NAMALWA (cell line): ENCODE results near the gene TBCCD1.
A peak's percentile ranks its signal among the peaks of the same experiment; 100 is the strongest.
"Not testable (repeated sequence)": the region's sequence is repeated elsewhere in the genome, so short reads cannot be mapped to it uniquely, and the experiment has no call there.

Experiments used
- DNase-seq: peaks from one replicate; pipeline ENCODE4 v3.0.0-alpha.2; 2015; ENCODE audit warnings: low spot score

The TBCCD1 gene

DNA sequence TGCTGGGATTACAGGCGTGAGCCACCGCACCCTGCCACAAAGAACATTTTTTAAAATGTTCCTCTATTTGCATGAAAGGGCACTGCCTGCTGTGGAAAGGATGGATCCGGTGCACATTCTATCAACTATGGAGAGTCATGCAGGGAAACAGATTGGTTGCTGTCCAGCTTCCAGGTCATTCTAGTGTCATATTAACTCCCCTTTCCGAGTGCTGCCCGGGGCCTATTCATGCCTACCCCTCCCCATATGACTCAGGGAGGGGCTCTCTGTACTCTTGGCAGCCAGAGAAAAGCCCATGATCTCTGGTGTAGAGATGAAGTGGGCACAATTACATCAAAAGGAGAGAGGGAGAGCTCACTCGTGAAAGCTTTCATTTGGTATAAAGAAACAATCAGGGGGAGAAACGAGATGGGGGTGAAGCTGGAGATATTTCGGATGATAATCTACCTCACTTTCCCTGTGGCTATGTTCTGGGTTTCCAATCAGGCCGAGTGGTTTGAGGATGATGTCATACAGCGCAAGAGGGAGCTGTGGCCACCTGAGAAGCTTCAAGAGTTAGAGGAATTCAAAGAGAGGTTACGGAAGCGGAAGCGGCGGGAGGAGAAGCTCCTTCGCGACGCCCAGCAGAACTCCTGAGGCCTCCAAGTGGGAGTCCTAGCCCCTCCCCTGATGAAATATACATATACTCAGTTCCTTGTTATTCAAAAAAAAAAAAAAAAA, 29.6 kb upstream of the TBCCD1 start:
- DNase-seq, result no peak

DNA sequence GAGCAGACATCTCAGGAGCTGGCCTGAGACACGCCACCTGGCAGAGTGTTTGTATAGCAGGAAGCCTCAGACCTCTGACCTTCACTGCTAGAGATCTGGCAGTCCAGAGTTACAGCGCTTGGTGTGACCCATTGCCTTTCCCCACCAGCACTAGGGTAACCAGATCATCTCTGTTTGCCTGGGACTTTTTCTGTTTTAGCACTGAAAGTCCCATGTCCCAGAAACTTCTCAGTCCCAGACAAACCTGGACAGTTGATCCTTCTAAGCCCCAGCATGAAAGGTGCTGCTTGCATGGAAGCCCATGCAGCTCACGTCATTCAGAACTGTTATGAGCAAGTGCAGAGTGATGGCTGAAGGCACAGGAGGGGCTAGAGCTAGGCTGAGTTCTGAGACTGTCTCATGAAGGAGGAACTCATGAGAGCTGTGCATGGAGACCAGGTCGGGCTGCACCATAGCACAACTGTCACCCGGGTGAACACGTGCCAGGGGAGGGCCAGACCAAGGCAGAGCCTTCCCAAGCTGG, 27.5 kb upstream of the TBCCD1 start:
- no peak for DNase-seq

DNA sequence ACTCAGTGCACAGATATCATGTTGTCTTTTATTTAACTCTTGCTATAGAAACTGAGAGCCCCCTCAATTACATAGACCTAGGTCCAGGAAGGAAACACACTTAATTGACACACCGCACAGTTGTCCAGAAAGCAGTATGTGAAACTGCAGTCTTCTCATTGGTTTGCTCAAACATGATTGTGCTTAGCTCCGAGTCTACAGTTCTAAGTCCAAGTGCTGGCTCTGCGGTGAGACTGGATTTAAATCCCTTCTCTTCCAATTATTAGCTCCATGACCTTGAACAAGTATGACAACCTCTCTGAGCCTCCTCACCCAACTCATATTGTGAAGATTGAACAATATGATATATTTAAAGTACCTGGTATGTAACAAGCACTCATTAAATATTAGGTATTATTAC, 26.7 kb upstream of the TBCCD1 start:
- DNase-seq, result no peak

DNA sequence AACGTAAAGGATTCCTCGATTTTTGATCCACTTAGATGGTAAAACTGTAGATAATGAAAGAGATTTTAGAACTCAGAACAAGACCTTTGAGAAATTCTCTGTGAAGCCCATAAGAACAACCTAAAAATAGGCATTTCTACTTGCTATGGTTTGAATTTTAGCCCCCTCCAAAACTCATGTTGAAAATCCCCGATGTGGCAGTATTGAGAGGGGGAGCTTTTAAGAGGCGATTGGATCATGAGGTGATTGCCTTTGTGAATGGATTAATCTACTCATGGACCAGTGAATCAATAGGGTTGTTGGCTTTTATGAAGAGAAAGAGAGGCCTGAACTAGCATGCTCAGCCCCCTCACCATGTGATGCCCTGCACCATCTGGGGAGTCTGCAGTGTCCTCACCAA, 25.5 kb upstream of the TBCCD1 start:
- DNase-seq, result no peak

DNA sequence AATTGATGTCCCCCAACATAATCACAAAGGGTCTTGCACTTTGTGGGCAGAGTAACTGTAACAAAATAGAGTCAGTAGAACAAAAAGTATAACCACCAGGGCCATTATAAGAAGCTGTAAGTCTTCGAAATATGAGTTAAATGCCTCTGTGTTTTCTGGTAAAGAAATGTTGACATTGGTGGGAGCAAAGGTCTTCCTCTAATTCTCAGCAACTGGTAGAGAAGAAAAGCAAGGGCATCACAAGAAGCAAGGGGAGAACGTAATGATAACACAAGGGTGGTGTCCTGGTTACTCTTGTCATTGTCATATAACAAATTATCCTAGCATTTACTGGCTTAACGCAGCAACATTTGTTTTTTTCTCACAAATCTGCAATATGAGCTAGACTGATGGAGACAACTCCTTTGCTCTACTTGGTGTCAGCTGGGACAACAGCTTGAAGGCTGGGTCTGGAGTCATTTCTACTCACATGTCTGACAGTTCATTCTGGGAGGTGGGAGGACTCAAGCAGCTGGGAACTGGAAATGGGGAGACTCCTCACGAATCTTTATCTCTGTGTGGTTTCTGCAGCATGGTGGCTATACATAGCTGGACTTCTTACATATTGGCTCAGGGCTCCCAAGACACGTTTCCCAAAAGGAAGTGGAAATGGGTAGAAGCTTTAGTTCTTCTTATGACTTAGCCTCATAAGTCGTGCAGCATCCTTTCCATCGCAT, 23.6 kb upstream of the TBCCD1 start:
- DNase-seq, result no peak

DNA sequence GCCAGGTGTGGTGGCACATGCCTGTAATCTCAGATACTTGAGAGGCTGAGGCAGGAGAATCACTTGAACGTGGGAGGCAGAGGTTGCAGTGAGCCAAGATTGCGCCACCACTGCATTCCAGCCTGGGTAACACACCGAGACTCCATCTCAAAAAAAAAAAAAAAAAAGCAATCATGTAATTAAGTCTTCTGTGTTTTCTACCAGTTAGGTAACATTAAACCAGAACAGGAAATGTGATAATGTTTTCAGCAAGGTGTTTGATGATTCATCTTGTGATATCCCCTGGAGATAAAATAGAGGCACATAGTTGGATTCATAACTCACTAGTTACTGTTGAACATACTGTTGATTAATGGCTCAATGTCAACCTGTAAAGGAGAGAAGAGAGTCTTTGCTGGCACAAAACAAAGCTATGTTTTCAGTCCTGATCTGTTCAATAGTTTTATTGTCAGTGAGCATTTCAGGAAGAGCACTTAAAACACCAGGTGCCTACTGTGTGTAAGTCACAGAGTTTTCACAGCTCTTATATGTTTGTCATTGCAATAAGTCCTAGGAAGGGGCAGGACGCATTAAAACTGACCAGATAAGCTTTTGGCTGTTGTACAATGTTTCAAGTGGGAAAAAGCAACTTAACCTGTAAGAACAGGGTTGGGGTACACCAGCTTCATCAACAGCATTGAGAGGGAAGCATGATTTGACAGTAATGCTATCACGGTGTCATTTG, 22.9 kb upstream of the TBCCD1 start:
- no peak for DNase-seq

DNA sequence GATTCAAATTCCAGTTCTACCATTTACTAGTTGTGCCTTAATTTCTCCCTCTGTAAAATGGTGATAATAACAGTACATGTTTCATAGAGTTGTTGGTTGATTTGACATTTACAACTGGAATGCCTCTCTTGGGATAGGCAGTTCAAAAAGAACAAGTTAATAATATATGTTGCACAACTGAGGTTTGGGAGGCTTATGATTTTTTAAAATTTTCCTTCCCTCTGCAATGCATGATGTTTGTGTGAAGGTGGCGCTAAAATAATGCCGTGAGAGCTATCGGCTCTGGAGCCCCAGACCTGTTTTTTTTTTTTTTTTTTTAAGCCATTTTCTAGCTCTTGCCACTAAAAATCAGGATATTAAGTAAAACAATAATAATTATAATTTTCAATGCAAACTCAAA, 22.0 kb upstream of the TBCCD1 start:
- DNase-seq, result peak; percentile 49

DNA sequence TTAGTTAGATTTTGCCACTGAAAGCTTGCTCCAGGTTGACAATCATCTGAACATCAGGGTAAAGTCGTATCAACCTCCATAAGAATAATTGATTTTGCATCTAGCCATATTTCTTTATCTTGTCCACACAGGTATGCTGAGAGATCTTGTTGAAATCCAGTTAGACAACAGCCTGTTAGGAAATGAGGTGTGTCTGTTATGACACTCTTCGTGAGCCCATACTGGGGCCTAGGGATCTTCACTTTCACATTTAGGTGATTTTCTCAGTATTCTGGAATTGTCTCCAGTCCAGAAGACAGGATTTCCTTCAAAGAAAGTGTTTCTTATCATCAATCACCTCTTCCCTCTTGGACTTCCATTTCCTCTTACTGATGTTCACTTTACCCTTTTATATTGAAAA, 21.5 kb upstream of the TBCCD1 start:
- DNase-seq, result no peak

DNA sequence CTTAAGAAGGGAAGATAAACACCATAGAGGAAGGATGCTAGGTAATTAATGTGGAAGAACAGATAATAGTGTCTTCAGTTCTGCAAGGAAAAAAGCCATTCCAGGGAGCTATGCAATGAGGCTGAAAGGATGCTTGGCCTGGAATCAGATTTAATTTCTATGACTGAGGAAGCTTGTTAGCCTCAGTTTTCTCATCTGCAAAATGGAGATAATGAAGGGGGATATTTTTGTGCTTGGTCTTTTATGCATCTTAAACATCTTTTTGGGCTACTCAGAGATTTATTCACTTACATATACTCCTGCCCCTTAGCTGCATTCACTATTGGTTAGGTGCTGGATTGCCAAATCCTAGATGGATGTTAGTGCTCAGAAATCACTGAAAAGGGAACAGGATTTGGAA, 20.0 kb upstream of the TBCCD1 start:
- no peak for DNase-seq

DNA sequence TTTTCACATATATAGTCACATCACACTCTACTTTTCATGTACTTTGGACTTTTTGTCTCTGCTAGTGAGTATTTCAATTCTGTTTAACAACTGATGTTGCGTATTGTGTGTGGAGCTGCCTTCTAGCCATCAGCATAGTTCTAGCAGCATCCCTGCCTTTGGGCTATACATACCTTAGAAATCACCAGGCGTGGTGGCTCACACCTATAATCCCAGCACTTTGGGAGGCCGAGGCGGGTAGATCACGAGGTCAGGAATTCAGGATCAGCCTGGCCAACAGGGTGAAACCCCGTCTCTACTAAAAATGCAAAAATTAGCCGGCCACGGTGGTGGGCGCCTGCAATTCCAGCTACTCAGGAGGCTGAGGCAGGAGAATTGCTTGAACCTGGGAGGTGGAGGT, 19.1 kb upstream of the TBCCD1 start:
- DNase-seq, result not testable (repeated sequence)

DNA sequence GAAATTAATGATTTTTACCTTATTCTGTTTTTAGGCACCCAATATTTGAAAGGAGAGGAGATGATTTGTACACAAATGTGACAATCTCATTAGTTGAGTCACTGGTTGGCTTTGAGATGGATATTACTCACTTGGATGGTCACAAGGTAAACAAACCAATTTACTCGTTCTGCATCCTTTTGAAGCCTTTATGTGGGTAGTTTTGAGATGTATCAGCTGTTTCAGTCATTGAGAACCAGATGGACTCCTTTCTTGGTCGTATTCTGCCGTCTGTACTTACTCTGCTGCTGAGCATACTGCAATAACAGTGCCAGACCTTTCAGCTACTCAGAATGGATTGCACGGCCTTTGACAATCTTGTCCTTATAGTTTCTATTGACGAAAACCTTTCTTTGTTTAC, 16.7 kb upstream of the TBCCD1 start:
- DNase-seq, result no peak

DNA sequence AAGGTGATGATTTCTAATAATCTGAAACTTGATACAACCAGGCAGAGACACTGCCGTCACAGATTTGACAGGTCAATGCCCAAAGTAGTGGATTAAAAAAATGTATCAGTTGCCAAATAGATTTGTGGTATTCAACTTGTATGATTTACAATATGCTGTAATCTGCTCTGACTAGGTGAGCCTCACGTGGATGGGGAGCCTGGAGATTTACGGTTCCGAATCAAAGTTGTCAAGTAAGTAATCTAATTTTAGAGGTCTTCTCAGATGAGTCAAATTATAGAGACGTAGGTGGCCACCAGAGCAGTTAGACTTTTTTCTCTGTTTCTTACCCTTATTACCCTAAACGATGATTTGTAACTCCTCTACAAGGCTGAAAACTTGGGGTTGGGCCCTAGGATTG, 15.4 kb upstream of the TBCCD1 start:
- DNase-seq, result no peak

DNA sequence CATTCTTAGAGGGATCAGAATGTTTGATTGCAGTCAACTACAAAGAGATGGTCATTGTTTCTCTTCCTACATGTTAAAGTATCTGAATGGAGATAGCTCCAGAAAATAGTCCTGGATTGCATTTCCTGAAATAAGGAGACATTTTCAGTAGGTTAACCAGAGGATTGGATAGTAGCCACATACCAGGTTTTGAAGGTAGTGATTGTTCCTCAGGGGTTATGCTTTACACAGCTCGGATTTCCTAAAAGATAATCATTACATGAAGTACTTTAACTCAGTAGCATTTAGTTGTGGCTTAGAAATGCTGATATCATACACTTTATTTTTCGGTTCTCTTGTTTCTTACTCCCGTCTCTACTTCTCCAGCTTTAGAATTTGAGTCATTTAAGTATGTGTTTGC, 13.6 kb upstream of the TBCCD1 start:
- no peak for DNase-seq

DNA sequence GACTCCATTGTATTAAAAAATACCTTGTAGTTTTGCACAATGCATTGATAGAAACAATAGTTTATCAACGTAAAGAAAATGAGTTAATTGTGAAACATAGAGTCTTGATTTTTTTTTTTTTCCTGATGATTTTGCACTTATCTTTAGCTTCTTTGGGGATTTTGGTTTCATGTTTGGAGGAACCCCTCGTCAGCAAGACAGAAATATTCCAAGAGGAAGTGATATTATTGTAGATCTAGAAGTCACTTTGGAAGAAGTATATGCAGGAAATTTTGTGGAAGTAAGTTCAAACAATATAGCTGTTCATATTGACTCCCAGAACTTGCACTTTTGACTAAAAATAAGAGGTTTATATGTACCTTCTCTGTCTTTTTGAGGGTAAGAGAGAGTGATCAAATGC, 10.4 kb upstream of the TBCCD1 start:
- DNase-seq, result no peak

DNA sequence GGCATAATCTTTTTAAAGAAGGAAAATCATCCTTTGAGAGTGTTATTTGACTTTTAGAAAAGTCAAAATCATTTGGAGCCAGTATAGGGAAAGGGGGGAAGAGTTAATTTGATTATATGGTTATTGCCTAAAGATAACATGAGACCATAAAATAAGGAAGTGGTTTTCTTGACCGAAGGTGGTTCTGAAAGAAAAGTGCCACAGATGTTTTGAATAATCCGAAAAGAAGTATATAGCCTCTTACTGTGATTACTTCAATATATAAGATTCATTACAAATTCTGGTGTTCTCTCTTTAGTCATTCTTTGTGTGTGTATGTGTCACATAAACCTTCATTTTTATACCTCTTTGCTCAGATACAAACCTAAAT, 4.5 kb upstream of the TBCCD1 start:
- DNase-seq, result peak; percentile 47

DNA sequence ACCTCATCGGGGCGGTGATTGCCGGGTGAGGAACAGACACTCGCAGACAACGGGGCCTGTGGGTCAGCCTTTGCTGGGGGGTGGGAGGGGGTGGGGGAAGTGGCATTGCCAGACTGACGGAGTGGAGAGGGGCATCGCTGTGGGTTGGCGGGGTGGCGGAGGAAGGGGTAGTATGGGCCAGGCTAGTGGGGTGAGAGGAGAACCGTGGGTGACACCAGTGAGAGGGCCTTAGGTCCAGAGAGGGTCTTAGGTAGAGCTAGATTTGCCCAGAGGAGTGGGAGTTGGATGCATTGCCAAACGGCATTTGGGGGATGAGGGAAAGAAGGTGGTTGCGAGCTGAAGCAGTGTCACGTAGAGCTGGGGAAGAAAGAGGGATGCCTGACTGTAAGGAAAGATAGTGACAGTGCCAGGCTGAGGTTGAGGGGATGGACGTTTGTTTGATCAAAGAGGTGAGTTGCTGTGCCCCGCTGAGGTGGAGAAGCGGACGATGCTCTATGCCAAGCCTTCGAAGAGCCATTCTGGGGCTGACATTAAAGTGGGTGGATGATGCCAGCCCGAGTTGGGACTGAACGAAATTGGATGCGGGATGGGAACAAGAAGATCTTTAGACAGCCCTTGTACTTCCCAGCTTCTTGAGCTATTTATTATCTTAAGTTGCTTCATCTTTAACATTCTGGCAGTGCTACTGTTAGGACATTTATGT, 4.0 kb upstream of the TBCCD1 start:
- DNase-seq, result peak; percentile 22

DNA sequence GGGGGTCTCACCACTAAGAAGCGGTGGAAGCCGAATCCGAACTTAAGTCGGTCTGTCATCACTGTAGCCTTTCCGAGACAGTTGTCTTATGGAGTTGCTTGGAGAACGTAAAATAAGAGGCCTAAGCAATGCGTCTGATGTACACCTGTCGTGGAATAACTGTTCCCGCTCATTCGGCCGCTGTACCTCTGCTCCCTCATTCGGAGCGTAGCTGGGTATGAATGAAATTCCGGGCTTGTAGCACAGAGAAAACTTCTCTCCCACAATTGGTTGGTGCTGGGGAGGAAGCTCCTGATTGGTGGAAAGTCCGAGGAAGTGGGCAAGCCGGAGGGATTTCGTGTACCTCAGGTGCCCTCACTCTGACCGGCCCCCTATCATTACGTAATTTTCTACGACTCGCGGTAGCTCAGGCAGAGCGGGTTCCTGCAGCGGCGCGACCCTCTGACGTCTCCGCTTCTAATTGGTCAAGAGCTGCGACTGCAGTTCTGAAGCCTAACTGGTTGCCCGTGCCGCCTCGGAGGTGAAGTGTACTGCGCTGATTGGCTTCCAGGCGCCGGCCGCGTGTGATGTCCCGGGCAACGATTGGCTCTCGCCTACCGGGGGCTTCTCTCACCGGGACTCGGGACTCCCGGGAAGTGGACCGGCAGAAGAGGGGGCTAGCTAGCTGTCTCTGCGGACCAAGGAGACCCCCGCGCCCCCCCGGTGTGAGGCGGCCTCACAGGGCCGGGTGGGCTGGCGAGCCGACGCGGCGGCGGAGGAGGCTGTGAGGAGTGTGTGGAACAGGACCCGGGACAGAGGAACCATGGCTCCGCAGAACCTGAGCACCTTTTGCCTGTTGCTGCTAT, 3.2 kb upstream of the TBCCD1 start, which contains the start of gene DNAJB11:
TSS of gene DNAJB11 (plus strand) at position 625 of the 845 bp plus-strand sequence. CDS start at position 803, 178 bp downstream.
- DNase-seq, result peak; percentile 99

DNA sequence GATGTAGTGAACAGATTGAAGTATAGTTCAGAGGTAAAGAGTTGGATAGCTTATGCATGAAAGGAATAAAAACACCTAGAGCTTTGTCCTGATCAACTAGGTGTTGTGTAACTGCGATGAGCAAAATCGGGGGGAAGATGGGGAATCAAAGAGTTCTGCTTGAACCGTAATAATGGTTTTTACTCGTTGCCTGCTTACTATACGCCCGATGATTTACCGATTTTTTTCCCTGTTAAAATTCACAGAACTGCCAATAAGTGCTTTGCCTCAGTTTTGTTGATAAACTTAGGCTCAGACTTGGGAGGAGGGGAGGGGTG, 2.6 kb upstream of the TBCCD1 start:
- no peak for DNase-seq

DNA sequence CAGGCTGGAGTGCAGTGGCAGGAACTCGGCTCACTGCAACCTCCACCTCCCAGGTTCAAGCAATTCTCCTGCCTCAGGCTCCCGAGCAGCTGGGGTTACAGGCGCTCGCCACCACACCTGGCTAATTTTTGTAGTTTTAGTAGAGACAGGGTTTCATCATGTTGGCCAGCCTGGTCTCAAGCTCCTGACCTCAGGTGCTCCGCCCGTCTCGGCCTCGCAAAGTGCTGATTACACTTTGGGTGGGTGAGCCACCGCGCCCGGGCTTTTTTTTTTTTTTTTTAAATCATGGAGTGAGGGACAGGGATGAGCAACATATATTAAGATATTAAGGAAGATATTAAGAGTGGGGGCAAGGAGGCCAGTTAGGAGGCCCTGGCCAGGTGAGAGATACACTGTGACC, 2.2 kb upstream of the TBCCD1 start:
- not testable (repeated sequence) for DNase-seq

DNA sequence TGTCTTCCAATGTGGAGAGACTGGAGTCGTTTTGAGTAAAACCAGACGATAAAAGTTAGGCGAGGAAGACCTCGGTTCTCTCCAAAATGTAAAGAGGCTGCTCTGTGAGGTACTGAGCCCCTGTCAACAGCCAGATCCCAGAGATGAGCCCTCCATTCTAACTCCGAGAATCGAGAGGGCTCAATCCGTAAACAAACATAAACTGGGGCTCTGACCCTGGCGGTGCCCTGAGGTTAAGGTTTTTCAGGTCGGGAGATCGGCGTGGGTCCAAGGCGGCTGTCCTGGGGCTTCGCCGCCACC, 417 bp downstream of the TBCCD1 start:
- DNase-seq, result peak; percentile 64

DNA sequence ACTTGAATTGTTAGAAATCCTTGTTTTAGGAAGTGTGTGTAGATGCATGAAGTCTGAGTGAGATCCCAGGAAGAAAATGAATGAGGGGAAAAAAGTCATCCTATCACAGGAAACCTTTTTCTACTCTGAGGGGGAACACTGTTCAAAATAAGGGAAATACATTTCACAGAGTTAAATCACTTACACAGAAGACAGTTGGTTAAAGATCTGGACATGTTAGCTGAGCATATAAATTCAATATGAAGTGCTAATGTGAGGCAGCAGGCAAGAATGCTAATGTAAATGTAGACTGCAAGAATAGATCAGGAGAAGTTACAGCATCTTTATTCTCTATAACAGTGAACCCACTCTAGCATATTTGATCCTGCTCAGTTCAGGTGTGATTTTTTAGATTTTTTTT, 2.6 kb downstream of the TBCCD1 start:
- no peak for DNase-seq
